HPDE6-E6E7 (cell line): ENCODE measurements around the gene ARMC2.
A peak's percentile ranks its signal among the peaks of the same experiment; 100 is the strongest.
"Not testable (repeated sequence)": the region's sequence is repeated elsewhere in the genome, so short reads cannot be mapped to it uniquely, and the experiment has no call there.

ENCODE experiments used
- DNase-seq: peaks from one replicate; pipeline ENCODE4 v3.0.0; 2011; ENCODE audit warnings: missing footprints; ENCODE audit errors: extremely low spot score

ARMC2 gene, protein sequence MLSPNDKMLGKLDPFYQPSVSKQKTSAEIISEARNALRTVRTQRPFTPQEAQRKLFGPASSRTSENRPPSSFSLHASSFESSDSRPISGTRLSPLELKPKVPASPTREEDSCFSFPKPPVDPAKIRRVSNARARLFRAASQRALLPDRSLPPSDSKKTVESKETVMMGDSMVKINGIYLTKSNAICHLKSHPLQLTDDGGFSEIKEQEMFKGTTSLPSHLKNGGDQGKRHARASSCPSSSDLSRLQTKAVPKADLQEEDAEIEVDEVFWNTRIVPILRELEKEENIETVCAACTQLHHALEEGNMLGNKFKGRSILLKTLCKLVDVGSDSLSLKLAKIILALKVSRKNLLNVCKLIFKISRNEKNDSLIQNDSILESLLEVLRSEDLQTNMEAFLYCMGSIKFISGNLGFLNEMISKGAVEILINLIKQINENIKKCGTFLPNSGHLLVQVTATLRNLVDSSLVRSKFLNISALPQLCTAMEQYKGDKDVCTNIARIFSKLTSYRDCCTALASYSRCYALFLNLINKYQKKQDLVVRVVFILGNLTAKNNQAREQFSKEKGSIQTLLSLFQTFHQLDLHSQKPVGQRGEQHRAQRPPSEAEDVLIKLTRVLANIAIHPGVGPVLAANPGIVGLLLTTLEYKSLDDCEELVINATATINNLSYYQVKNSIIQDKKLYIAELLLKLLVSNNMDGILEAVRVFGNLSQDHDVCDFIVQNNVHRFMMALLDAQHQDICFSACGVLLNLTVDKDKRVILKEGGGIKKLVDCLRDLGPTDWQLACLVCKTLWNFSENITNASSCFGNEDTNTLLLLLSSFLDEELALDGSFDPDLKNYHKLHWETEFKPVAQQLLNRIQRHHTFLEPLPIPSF

DNA sequence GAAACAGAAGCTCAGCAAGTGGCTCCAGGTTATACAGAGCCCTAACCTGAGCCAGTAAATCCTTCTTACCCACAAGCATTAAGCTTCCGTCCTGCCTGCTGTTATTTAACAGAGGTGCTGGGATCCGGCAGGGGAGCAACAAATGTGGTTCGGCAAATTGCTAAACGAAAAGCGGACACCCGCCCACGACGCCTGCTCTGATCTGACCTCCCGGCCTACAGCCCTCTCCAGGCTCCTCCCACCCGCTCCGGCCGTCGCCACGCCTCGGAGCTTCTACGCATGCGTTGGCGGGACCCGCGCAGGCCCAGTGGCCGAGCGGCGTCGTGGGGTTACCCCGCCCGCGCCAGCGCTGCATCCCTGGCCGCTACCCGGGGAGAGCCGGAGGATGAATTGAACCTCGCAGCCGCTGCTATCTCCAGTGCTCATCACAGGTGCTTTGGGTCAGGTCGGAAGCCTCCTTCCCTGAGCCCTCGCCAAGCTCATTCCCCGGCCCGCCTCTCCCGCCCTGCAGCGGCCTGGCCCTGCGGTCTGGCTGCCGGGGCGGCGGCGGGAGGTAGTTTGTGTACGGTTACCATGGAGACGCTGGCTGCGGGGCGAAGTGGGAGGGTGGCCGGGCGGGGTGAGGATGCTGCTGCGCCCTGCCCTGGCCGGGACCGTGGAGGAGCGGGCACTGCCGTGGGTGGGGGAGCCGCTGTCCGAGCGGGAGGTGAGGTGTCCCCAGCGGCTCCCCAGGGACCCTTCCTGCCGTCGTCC is at the start of gene ARMC2:
Gene ARMC2 (plus strand): TSS at position 307 of the 753 bp plus-strand sequence. CDS start 5,846 bp downstream, outside the sequence.
- peak; percentile 95 for DNase-seq

DNA sequence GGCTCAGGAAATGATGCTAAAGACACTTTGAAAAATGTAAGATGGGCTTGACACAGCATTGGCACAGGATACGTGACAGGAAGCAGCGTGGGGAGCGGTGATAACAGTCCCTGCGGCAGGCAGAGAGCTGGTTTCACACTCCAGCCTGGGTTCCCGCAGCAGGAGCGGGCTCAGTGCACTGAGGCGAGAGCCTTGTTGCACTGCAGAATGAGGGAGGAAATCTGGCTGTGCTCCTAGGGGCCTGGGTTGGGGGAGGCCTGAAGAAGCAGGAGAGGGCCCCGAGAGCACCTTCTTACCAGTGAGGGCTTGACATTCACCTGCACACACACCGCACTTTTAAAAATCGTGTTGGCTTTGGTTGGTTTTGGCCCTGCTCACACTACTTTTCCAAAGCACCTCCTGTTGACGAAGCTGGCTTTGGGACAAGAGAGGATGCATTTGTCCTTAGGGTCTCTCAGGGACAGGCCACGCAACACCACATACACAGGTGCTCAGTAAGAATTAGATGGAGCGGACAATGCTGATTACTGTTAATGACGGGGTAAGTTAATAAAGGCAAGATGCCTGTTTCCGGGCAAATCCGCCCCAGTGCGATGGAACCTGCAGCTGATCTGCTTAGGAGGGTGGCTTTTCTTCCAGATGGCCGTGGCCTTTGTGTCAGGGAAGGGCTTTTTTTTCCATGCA is 49.4 kb upstream of the ARMC2 start:
- DNase-seq = no peak

DNA sequence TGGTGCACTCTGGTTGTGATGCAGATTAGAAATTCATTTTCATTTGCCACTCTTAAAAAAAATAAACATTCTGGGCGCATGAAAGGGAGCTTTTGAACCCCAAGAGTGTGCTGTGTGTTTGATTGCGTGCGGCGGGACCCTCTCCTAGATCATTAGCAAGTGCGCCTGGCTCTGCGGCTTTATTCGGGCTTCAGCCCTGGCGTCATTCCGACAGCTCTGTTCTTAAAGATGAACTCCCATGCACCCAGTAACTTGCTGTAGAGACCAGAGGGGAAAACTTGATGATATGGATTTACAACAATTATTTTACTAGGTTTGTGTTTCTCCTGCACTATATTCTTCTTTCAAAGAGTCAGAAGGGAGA is 48.9 kb upstream of the ARMC2 start:
- no peak for DNase-seq

DNA sequence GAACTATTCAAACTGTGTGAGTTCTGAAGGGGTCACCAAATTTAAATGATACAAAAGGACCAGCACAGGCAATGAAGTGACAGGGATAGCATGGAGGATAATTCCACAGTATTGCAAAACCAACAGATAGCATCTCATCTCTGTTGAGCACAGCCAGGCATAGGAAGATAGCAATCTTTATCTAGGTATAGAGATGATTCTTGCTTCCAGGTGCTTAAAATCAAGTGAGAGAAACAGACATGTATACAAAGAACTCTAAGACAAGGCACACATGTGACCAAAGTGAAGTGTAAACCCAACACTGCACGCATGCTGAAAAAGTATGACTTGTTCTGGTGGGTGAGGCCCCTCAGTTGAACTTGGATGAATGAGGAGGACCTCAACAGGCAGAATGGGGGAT is 48.4 kb upstream of the ARMC2 start:
- DNase-seq = no peak

DNA sequence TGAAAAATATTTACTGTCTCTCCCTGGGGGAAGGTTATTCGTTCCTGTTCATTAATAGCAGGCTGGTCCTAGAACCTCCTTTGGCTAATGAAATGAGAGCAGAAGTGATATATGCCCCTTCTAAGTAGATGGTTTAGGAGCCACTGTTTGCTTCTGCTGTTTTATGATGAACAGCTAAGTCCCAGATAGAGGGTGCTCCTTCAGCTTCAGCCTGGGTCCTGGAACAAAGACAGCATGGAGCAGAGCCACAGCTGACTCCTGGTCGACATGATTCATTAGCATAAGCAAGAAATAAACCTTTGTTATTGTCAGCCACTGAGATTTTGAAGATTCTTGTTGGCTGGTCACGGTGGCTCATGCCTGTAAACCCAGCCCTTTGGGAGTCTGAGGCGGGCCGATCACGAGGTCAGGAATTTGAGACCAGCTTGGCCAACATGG is 47.8 kb upstream of the ARMC2 start:
- DNase-seq = no peak

DNA sequence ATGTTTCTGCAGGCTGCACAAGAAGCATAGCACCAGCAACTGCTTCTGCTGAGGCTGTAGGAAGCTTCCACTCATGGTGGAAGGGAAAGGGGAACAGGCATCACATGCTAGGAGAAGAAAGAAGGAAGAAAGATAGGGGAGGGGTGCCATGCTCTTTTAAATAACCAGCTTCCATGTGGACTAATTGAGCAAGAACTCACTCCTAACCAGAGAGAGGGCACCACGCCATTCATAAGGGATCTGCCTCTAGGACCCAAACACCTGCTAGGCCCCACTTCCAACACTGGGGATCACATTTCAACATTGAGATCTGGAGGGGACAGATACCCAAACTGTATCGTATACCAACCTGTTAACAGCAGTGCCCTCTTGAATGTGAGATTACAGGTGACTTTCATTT is 46.9 kb upstream of the ARMC2 start:
- DNase-seq = no peak

DNA sequence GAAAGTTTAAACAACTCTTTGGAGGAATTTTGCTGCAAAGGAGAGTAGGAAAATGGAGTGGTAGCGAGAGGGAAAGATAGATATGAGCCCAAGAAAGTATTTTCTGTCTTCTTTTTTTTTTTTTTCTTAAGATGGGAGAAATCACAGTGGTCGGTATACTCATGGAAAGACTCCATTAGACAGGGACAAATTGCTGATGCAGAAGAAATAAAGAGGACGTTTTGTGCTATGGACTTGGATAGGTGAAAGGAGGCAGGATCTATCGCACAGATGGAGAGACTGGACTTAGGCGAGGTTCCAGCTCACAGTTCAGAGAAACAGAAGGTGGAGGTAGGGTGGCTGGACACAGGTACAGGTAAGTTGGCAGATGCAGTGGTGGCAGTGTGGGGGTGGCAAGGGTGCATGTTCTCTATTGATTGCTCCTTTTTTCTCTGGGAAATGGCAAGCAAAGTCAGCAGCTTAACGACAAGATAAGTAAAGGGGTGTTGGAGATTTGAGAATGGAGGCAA is 44.2 kb upstream of the ARMC2 start:
- DNase-seq = no peak

DNA sequence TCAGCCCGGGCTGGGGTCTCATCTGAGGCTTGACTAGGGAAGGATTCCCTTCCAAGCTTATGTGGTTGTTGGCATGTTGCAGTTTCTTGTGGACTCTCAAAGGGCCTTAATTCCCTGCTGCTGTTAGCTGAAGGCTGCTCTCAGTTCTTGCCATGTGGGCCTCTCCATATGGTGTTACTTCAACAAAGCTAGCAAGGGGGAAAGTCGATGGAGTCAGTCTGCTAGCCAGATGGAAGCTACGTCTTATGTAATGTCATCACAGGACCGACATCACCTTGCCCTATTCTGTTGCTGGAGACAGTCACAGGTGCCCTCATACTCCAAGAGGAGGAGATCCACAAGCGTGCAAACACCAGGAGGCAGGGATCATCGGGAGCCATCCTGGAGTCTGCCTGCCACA is 43.3 kb upstream of the ARMC2 start:
- DNase-seq = no peak

DNA sequence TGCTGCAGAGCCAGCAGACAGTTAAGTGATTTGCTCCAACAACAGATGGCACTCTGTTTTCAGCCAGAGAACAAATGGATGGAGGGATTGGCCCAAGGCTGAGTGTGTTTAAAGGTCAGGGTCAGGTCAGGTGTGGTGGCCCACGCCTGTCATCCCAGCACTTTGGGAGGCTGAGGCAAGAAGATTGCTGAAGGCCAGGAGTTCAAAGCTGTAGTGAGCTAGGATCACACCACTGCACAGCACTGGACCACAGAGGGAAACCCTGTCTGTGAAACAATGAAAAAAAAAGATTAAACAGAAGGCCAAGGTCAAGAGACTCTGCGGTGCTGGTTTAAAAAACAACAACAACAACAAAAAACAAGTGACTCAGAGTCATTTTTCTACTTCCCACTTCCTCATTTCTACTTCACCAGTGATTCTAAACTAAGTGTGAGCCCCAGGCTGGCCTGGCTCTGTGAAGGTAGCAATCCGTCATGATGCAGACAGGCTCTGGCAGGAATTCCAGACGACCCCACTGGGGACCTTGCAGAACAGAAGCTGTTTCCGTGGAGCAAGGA is 42.5 kb upstream of the ARMC2 start:
- no peak for DNase-seq

DNA sequence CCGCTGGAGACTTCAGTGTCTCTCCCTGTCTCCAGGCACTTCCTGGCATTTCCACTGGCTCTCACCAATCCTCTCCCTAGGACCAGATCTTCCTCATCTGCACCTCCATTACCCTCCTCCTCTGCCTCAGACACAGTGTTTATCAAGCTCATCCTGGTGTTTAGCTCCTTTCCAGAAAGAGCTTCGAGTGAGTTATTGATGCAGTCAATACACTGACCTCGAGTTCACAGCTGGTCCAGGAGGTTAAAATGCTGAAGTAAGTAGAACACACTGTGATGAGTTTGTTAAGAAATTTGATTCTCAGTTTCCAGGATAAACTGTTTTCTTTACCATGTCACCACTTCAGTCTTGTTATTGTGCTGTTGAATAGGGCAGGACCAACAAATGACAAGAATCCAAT is 42.1 kb upstream of the ARMC2 start:
- DNase-seq = no peak

DNA sequence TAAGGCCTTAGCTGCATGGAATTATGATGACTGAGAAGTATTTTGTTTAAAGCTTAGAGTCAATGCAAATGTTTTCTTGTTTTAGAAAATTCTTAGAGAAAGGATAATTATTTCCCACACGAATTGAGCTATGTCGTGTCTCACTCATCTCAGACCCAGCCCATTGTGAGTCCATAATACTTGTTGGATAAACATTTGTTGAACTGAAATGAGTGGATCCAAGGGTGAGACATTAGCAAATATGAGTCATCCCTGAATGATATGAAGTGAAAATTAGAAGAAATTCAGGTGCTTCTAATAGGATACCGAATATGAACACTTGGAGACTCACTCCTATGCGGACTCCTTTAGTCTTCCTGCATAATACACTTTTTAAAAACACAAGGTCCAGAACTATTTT is 41.6 kb upstream of the ARMC2 start:
- no peak for DNase-seq

DNA sequence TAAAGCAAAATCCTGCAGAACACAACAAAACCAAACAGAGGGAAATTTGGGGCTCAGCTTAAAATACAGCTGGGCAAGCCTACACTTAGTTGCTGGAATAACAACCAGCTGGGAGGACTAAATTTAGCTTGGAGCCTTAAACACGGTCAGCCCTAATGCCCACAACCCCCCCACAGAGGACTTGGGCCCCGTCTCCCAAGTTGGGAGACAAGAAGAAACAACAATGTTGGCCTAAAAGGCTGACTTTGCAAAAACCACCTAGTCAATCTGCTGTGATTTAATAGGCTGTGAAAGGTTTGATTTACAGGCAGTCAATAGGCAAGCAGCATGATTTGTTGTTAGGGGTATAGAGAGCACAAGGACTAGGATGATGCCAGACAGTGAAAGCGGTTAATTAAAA is 40.3 kb upstream of the ARMC2 start:
- DNase-seq = no peak

DNA sequence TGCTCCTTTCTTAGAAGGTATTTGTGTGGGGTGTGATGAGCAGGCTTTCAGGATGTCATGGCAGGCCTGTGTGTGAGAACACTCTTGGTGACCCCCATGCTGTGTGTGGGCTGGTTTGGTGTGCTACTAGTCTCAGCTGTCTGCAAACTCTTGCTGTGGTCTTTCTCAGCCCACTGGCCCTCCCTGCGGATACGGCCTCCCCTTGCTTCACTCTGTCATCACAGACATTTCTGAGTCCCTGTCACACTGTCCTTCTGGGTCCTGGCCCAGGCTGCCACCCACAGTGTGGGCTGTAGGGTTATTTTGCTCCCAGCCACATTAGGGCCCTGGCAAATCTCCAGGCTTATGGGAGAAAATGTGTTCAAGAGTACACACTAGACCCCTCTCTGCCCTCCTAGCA is 39.0 kb upstream of the ARMC2 start:
- DNase-seq = no peak

DNA sequence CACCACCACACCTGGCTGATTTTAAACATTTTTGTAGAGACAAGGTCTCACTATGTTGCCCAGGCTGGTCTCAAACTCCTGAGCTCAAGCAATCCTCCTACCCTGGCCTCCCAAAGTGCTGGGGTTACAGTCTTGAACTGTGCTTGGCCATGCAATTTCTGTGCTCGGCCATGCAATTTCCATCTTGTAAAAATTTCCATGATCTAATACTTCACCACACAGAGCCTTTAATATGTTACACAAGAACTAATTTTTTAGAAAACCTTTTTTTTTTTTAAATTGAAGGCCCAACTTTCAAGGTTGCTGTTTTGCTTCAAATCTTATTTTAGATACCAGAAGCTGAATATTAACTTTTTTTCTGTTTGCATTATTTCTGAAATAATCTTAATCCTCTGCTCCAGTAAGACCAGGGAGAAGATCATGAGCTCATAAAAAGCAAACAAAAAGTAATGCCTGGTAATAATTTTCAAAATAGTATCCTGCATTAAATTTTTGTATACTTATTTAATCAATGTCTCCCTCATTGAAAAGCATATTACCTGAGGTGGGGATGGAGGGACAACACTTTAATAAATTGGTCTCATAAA is 38.1 kb upstream of the ARMC2 start:
- DNase-seq = no peak

DNA sequence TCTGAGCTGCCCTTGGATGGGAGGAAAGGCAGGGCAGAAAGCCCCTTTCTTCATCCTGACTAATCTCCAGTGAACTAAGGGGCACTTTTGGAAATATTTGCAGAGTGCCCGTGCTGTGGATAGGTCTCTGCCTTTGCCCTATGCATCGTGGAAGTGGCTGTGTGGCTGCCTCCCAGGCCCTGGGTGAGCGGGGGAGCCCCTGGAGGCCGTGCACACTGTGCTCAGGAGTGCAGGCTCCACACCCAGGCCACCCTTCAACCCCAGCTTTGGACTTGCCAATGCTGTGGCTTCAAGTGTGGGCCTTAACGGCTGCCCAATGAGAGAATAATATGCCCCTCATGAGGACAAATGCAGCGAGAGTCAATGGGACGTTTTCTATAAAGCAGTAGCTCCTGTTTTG is 36.7 kb upstream of the ARMC2 start:
- no peak for DNase-seq

DNA sequence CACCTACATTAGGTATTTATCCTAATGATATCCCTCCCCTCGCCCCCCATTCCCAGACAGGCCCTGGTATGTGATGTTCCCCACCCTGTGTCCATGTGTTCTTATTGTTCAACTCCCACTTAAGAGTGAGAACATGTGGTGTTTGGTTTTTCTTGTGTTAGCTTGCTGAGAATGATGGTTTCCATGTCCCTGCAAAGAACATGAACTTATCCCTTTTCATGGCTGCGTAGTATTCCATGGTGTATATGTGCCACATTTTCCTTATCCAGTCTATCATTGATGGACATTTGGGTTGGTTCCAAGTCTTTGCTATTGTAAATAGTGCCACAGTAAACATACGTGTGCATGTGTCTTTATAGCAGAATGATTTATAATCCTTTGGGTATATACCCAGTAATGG is 35.0 kb upstream of the ARMC2 start:
- not testable (repeated sequence) for DNase-seq

DNA sequence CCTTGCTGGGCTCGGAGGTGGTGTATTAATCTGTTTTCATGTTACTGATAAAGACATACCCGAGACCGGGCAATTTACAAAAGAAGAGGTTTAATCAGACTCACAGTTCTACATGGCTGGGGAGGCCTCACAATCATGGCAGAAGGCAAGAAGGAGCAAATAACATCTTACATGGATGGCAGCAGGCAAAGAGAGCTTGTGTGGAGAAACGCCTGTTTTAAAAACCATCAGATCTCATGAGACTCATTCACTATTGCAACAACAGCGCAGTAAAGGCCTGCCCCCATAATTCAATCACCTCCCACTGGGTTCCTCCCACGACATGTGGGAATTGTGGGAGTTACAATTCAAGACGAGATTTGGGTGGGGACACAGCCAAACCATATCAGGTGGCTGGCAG is 30.9 kb upstream of the ARMC2 start:
- DNase-seq = not testable (repeated sequence)

DNA sequence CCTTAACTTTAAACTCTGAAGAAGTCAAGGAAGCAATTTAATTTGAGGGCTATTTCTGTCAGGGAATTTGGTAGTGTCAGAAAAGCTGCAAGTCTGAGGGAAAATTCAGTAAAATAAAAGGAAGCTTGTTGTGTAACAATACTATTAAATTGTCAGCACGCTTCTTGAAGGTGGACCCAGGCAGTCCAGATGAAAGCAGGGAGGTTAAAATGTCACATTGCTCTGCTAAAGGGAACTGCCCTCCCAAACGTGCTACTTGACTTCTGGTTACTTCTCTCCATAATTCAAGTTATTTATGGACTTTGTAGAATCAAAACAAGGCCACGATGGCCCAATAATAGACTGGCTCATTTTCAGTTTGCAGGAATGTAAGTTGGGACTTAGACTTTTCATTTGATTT is 28.2 kb upstream of the ARMC2 start:
- DNase-seq = no peak

DNA sequence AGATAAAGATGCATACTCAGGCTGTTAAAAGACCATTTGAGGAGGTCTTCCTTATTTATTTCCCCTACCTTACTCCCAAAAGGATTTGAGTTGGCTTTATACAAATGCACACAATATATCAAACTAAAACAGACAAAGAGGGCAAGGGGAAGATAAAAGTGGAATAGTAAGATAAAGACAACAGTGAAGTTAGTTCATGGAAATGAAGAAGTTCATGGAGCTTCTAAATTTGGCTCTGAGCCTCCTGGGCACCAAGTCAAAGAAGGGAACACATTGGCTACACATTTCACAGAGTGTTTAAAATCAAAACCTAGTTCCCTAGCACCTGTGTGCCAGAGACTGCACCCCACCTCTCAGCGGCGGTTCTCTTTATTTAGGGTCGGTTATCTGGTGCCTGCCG is 25.8 kb upstream of the ARMC2 start:
- DNase-seq = no peak

DNA sequence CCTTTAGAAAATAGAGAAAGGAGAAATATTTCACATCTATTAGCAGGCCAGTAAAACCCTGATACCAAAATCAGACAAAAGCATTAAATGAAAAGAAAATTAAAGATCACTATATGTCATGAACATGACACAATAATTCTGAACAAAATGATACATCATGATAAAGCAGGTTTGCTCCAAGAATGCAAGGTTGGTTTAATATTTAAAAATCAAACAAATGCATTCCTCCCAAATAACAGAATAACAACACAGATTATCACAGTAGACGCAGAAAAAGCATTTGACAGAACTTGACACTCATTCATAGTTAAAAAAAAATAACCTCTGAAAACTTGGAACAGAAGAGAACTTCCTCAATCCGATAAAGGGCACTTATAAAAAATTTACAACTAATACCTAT is 22.9 kb upstream of the ARMC2 start:
- no peak for DNase-seq

DNA sequence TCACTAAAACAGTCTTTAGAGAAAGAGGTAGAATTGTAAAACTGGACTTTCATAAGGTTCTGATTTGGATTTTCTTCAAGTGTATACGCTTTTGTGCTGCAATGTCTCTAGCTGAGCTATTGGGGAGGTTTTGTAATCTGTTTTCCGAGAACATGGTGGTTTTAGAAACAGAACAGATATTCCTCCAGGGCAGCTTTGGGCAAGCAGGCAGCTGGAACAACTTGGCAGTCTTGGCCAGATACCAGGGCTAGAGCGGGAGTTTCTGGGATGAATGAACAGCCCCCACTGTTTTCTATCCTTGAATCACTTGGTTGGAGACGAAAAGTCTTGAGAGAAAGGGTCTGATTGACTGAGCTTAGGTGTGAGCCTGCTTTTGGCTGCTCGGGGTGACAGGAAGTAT is 17.1 kb upstream of the ARMC2 start:
- DNase-seq = no peak
